ENCODE data around the gene C1orf21.
A peak's percentile ranks its signal among the peaks of the same experiment; 100 is the strongest.

The C1orf21 gene

GRCh38 chr1:184489908-184490307 lies 103.1 kb downstream of the C1orf21 start:
- DNase-seq = no peak

- no peak for DNase-seq
Measured at GRCh38 chr1:184492536-184492935, 105.7 kb downstream of the C1orf21 start.

GRCh38 chr1:184493987-184494388 lies 107.2 kb downstream of the C1orf21 start:
- no peak for DNase-seq

- DNase-seq = no peak
Measured at GRCh38 chr1:184494929-184495328, 108.1 kb downstream of the C1orf21 start.

GRCh38 chr1:184497959-184498723 lies 111.3 kb downstream of the C1orf21 start:
- no peak for DNase-seq

- no peak for DNase-seq
Measured at GRCh38 chr1:184499616-184500015, 112.8 kb downstream of the C1orf21 start.

- DNase-seq = peak; percentile 46
Measured at GRCh38 chr1:184502161-184502560, 115.3 kb downstream of the C1orf21 start.

- no peak for DNase-seq
Measured at GRCh38 chr1:184503221-184503749, 116.5 kb downstream of the C1orf21 start.

GRCh38 chr1:184504040-184504954 lies 117.5 kb downstream of the C1orf21 start:
- DNase-seq = peak; percentile 48

- DNase-seq = no peak
Measured at GRCh38 chr1:184504955-184505338, 118.1 kb downstream of the C1orf21 start.

GRCh38 chr1:184506481-184506880 lies 119.7 kb downstream of the C1orf21 start:
- DNase-seq = no peak

- no peak for DNase-seq
Measured at GRCh38 chr1:184507165-184507564, 120.3 kb downstream of the C1orf21 start.

GRCh38 chr1:184507604-184508280 lies 120.9 kb downstream of the C1orf21 start:
- no peak for DNase-seq

GRCh38 chr1:184509105-184509504 lies 122.3 kb downstream of the C1orf21 start:
- DNase-seq = no peak

- no peak for DNase-seq
Measured at GRCh38 chr1:184510110-184510509, 123.3 kb downstream of the C1orf21 start.

- no peak for DNase-seq
Measured at GRCh38 chr1:184512724-184513123, 125.9 kb downstream of the C1orf21 start.

- no peak for DNase-seq
Measured at GRCh38 chr1:184513421-184513820, 126.6 kb downstream of the C1orf21 start.

GRCh38 chr1:184513966-184514365 lies 127.1 kb downstream of the C1orf21 start:
- no peak for DNase-seq

GRCh38 chr1:184514447-184514846 lies 127.6 kb downstream of the C1orf21 start:
- DNase-seq = no peak

GRCh38 chr1:184517130-184517529 lies 130.3 kb downstream of the C1orf21 start:
- DNase-seq = no peak

GRCh38 chr1:184518736-184519357 lies 132.0 kb downstream of the C1orf21 start:
- DNase-seq = no peak

GRCh38 chr1:184520336-184520735 lies 133.5 kb downstream of the C1orf21 start:
- DNase-seq = no peak

GRCh38 chr1:184524248-184524647 lies 137.4 kb downstream of the C1orf21 start:
- DNase-seq = no peak
